GM10266 (cell line): ENCODE results near the gene SPOCK3.

Experiments
- DNase-seq: peaks from one replicate; pipeline ENCODE4 v3.0.0; 2012; ENCODE audit errors: extremely low spot score
- CTCF ChIP-seq: IDR thresholded peaks from 2 replicates; pipeline ENCODE4 v1.5.1; 2012; ENCODE audit warnings: mild to moderate bottlenecking, low read depth; ENCODE audit not compliant: control insufficient read depth, insufficient read depth; ENCODE audit errors: missing control alignments

SPOCK3 gene

GRCh38 chr4:166823126-166823525, 411.2 kb downstream of the SPOCK3 start:
- no peak for DNase-seq
- TF ChIP-seq CTCF: no peak

- TF ChIP-seq CTCF: no peak
- no peak for DNase-seq
Observed at GRCh38 chr4:166822386-166822785, 411.9 kb downstream of the SPOCK3 start.

GRCh38 chr4:166816890-166817289, 417.4 kb downstream of the SPOCK3 start:
- TF ChIP-seq CTCF: no peak
- no peak for DNase-seq

DNA sequence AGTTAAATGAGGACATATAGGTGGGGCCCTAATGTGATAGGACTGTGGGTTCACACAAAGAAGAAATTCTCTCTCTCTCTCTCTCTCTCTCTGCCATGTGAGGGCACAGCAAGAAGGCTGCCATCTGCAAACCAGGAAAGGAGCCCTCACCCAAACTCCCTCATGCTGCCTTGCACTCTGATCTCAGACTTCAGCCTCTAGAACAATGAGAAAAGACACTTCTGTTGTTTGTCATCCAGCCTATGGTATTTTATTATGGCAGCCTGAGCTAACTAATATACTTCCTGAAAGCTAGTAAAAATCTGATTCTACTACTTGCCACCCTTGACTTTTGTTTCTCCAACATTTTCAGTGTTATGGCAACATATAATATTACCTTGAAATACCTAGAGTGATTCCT, 425.9 kb downstream of the SPOCK3 start:
- no peak for DNase-seq
- TF ChIP-seq CTCF: no peak

GRCh38 chr4:166802346-166802745, 431.9 kb downstream of the SPOCK3 start:
- no peak for TF ChIP-seq CTCF
- DNase-seq: no peak

DNA sequence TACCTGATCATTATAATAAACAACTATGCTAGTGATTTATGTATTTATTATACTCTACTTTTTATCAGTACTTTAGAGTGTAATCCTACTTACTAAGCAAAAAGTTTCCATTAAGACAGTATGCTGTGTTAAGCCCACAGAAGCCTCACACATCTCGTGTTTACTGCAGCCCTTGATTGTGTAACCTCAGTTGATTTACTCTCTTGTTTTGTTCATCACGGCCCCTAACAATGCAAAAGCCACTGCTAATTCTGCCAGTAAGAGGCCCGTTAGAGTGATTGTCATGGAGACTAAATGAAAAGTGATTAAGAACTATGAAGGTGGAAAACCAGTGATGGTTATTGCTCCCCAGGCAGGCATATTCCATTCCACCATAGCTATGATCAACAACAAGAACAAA, 436.2 kb downstream of the SPOCK3 start:
- no peak for DNase-seq
- TF ChIP-seq CTCF: no peak

DNA sequence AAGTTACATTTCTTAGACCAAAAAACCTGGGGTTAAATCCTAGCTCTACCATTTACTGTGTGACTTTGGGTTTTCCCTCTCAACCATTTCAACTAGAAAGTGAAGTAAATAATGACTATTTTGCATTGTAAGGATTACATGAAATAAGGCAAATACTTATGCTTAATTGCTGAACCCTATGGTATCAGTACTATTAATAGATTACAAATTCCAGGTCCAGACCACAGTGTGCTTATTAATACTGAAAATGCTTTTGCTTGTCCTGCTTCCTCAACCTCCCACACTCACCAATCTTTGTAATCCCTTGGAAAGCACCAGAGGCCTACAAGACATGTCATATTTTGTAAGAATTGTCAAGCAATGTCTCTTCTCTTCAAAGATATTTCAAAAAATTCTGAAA, 456.5 kb downstream of the SPOCK3 start:
- DNase-seq: no peak
- TF ChIP-seq CTCF: no peak

DNA sequence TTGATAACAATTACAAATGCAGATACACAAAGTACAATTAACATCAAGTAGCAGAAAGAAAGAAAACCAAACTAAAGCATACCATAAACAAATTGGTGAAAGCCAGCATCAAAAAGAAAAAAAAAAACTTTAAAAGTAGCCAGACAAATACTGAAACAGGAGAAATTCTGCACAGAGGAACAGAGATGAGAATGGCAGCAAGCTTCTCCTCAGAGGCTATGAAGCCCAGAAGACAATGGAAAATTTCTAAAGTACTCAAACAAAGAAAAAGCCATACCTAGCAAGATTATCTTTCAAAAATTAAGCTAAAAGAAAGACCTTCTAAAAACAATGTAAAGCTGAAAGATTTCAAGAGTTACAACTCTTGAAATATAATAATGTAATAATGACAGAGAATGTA, 471.3 kb downstream of the SPOCK3 start:
- no peak for DNase-seq
- no peak for TF ChIP-seq CTCF
